GM15510 (cell line): ENCODE data around the gene HEXIM2.

Source experiments
- POLR2A ChIP-seq: IDR thresholded peaks from 3 replicates; pipeline ENCODE4 v1.6.1; 2011; ENCODE audit warnings: borderline replicate concordance; ENCODE audit not compliant: insufficient read length; ENCODE audit errors: extremely low read depth

HEXIM2 gene, protein sequence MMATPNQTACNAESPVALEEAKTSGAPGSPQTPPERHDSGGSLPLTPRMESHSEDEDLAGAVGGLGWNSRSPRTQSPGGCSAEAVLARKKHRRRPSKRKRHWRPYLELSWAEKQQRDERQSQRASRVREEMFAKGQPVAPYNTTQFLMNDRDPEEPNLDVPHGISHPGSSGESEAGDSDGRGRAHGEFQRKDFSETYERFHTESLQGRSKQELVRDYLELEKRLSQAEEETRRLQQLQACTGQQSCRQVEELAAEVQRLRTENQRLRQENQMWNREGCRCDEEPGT

GRCh38 chr17:45161288-45162024 is at the start of gene HEXIM2:
Gene HEXIM2 (plus strand): TSS chr17:45161875. CDS start chr17:45162794, 919 bp downstream.
- TF ChIP-seq POLR2A: peak; percentile 82

GRCh38 chr17:45112559-45113423 is 48.9 kb upstream of the HEXIM2 start:
- TF ChIP-seq POLR2A: no peak

- no peak for TF ChIP-seq POLR2A
Measured at GRCh38 chr17:45113424-45113754, 48.3 kb upstream of the HEXIM2 start.

DNA sequence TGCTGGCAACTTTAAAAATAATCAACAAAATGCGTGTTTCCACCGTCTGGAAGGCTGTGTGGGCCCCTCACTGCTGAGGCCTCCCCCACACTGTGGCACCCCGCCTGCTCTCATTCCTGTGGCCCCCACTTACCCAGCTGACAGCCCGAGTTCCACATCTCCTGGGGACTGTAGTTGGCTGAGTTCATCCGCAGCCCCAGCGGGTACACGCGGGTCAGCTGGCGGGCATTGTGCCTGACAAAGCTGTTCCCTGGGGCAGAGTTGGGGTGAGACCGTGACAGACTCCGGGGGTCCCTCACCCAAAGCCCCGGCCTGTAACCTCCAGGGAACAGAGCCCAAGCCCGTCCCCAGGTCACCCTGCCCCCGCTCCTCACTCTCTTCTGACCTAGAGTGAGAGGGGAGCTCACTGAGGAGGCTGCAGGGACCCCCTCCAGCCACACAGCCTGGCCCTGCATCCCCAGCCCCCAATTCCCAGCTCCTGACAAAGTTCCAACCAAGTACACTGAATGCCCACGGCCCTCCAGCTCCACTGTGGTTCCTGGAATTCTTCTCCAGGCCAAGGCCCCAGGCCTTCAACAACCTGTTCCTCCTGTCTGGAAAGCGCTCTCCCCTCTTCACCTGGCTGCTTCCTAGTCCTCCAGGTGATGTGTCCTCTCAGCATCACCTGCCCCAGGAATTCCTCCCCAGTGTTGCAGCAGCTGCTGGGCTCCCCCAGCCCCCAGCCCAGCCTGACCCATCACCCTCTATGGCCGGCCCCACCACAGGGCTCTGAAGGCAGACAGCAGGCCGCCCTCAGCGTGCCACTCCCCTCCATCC is 47.4 kb upstream of the HEXIM2 start:
- no peak for TF ChIP-seq POLR2A

DNA sequence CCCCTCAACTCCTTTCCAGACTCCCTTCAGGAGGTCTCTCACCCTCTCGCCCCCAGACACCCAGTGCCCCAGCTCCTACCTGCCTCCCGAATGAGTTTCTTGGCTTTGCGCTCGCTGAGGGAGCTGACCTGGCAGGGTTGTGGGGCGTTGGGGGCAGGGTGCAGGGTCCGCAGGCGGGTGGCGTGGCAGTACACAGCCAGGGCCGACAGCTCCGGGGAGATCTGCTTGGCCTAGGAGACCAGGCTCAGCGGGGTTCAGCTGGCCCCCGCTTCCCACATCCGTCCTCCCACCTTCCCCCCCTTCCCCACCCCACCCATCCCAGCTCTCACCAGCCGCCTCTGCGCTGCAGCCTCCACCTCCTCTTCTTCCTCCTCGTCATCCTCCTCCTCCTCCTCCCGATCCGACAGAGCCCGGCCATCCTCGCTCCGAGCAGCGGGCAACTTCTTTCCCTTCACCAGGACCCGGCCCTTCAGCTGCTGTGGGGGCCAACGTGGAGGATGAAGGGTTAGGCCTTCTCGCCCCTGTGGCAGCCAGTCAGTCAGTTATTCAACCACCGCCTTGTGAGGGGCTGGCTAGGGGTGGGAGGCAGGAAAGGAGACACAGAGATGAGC is 46.6 kb upstream of the HEXIM2 start:
- no peak for TF ChIP-seq POLR2A

DNA sequence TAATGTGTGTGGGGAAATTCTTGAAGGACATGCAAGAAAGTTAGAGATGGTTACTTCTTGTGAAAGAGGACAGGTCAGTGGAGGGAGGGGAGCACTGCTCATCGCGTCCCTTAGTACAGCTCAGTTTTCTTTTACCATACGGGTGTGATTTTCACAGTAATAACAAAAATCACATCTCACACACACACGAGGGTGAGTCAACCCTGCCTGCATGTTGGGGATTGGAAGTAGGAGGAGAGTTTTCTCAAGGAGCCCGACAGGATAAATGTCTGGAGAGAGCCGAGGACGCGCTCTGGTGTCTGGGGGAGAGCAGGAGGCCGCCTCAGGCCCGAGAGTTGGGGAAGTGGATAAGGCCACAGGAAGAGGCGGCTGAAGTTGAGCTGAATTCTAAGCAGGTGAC is 45.8 kb upstream of the HEXIM2 start:
- no peak for TF ChIP-seq POLR2A

DNA sequence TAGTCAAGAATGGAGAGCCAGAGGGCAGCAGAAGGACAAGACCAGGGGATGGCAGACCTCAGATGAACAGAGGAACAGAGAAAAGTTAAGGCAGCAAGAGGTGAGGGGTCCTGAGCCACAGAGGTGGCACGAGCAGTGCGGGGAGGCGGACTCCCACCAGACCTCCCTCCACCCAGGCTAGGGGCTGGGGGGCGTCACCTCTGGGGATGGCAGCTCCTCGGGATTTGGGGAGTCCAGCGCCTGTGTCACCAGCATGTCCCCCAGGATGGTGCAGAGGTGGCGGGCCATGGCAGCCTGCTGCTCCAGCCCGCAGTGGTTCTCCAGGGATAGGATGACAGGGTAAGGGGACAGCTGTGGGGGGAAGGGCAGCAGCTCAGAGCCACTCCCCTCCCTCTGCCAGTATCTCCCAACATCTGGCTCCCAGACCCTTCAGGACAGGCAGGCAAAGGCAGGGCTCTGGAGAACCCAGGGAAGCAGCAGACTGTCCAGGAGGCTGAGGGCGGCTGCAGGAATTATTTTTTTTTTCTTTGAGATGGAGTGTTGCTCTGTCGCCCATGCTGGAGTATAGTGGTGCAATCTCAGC is 45.1 kb upstream of the HEXIM2 start:
- TF ChIP-seq POLR2A: no peak

DNA sequence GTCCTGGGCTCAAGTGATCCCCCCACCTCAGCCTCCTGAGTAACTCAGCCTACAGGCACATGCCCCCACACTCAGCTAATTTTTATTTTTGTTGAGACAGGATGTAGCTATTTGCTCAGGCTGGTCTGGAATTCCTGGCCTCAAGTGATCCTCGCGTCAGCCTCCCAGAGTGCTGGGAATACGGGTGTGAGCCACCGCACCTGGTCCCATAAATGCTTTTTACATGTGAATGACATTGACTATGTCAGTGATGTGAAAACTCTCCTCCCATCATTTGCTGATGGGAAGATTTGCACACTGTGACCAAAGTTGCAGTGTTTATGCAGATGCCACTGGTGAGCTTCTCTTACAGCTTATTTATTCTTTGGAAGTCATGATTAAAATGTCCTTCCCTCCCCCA is 44.3 kb upstream of the HEXIM2 start:
- TF ChIP-seq POLR2A: no peak

DNA sequence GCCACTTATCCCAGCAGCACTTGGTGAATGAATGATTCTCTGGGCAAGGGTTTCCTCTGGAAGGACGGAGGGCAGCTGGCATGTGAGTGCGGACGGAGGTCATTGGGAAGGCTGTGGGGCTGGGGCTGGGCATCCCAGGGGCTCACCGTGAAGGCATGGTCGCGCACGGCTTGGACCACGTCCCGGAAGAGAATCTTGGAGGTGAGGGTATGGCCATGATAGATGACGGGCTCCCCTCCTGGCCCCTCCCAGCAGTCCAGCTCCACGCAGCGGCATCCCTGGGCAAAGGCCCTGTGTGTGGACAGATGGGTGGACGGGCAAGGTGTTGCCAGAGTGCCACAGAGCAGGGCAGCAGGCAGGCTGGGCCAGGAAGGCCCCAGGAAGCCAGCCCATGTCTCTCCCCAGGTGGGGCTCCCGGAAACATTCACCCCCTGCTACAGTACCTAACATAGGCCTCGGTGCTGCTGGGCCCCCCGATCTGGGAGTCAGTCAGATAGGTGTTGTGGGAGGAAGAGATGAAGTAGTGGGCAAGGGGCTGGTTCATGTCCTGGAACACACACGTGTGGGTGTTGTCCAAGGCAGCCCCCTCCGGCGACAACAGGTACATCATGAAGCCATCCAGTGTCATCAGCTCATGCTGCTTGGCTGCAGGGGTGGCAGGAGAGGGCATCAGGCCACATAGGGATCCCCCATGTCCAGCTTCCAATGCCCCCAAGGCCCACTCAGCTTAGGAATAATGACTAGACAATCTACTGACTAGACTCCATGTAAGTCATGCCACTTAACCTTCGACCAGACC is 43.6 kb upstream of the HEXIM2 start:
- TF ChIP-seq POLR2A: no peak

DNA sequence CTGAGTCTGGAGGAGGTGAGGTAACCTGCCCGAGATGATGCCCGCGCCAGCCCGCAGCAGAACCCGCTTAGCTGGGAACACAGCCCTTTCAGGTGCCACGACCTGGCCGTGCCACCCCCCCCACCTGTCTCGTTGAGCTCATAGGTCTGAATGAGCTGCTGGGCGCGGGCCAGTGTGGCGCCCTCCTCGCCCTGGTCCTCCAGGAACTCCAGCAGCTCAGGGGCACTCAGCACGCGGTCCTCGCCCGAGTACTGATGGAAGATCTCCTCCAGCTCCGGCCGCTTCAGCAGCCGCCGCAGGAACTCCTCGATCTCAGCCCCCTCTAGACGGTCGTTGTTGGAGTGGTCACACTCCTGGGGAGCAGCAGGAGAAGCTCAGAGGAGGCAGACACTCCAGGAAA is 43.0 kb upstream of the HEXIM2 start:
- no peak for TF ChIP-seq POLR2A

GRCh38 chr17:45119964-45120363 is 41.7 kb upstream of the HEXIM2 start:
- TF ChIP-seq POLR2A: no peak

GRCh38 chr17:45120558-45120957 is 41.1 kb upstream of the HEXIM2 start:
- TF ChIP-seq POLR2A: no peak

DNA sequence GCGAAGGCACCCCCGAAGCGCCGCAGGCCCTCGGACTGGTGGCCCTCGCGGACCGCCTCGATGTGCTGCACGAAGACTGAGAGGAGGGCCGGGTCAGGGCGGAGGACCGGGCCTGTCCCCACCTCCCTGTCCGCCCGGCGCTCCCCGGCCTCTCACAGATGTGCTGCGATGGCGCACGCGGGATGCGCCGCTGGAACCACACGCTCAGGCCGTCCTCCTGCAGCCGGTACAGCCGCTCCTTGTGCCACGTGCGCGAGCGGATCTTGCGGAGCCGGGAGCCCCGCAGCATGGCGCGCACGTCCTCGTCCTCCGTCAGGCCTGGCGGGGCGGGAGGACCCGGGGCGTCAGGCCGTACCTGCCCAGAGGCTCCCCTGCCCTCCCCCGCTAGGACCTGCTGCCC is 40.6 kb upstream of the HEXIM2 start:
- no peak for TF ChIP-seq POLR2A

- TF ChIP-seq POLR2A: no peak
Measured at GRCh38 chr17:45123076-45123770, 38.5 kb upstream of the HEXIM2 start.
